Cardiac fibroblast (primary cell): ENCODE results near the gene SFXN5.

ENCODE experiments used
- DNase-seq, 2 donors: peaks; one replicate each; pipeline versions ENCODE4 v3.0.0 to v3.0.0-alpha.2; 2010; ENCODE audit warnings: low read depth in 2 of 2
- H3K4me3 ChIP-seq, 2 donors: replicated peaks in 1 of 2; 1 replicate in 1 of 2; 2 replicates in 1 of 2; pipeline ENCODE4 v1.5.1; 2011; ENCODE audit warnings: low read depth in 2 of 2, low read length in 2 of 2, mild to moderate bottlenecking in 2 of 2, moderate library complexity in 1 of 2
- TF ChIP-seq, protein P1 (sequence below): IDR thresholded peaks from one replicate; pipeline ENCODE4 v1.5.1; 2011; ENCODE audit warnings: low read depth, mild to moderate bottlenecking, low read length, inconsistent platforms

SFXN5 gene

DNA sequence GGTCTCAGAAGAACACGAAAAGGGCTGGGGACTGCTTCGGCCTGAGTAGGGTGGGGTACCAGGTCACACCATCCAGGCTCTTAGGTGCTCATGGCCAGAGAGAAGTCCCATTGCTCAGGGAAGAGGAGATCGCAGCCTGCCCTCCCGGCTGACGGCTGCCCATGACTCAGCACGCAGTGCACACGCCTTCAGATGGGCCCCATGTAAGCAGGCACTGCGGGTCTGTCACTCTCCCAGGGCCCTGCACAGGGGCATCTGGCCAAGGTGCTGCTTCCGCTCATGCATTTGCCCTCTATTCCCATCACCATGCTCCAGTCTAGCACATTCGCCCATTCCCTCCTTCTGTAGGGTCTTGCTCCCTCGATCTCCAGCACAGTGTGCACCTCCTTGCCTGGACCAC lies 34.7 kb downstream of the SFXN5 start:
- DNase-seq, result no peak
- TF ChIP-seq, protein P1, sequence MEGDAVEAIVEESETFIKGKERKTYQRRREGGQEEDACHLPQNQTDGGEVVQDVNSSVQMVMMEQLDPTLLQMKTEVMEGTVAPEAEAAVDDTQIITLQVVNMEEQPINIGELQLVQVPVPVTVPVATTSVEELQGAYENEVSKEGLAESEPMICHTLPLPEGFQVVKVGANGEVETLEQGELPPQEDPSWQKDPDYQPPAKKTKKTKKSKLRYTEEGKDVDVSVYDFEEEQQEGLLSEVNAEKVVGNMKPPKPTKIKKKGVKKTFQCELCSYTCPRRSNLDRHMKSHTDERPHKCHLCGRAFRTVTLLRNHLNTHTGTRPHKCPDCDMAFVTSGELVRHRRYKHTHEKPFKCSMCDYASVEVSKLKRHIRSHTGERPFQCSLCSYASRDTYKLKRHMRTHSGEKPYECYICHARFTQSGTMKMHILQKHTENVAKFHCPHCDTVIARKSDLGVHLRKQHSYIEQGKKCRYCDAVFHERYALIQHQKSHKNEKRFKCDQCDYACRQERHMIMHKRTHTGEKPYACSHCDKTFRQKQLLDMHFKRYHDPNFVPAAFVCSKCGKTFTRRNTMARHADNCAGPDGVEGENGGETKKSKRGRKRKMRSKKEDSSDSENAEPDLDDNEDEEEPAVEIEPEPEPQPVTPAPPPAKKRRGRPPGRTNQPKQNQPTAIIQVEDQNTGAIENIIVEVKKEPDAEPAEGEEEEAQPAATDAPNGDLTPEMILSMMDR, result no peak
- H3K4me3 ChIP-seq, result no peak overlapping the region

DNA sequence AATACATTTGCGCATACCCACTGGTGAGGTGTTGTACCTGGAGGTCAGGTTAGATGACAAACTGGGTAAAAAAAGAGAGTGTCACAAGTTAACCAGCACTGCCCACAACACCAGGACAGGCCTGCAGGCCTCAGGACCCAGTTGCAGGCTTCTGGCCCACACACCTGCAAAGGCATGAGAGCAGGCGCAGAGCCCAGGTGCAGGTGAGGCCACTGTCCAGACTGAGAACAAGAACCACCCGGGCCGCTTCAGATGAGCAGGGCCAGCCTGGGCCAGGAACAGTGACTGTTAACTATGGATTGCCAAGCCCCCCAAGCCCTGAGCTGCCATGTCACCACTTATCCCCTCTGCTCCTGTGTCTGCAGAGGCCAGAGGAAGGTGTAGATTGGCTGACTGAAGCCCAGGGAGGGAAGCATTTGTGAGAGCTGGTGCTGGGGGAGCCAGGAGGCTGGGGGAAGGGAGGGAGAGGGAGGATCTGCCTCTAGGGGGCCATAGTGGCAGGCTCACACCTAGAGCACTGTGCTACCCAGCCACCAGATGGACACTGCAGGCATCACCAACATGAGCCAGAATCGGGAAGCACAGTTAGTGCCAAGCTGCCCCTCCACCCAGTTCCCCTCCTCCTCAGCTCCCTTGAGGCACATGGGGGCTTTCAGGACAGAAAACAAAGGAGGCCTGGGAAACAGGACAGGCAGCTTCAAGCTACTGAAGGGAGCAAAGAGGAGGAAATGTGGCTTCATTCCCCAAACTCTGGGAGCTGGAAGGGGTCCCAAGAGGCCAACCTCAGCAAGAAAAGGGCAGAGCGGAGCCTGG lies 35.4 kb downstream of the SFXN5 start:
- TF ChIP-seq, protein P1, result no peak
- H3K4me3 ChIP-seq, result no peak overlapping the region
- DNase-seq, result no peak

- no peak for DNase-seq
- H3K4me3 ChIP-seq, result no peak overlapping the region
Observed at GRCh38 chr2:73034661-73035375, 36.7 kb downstream of the SFXN5 start.

GRCh38 chr2:73033766-73034381 lies 37.6 kb downstream of the SFXN5 start:
- DNase-seq, result no peak
- H3K4me3 ChIP-seq, result no peak overlapping the region
- TF ChIP-seq, protein P1, result no peak

More at GRCh38 chr2:73034661-73035375, 36.7 kb downstream of the SFXN5 start:
- TF ChIP-seq, protein P1, result no peak

GRCh38 chr2:73033142-73033765 lies 38.3 kb downstream of the SFXN5 start:
- DNase-seq, result no peak
- H3K4me3 ChIP-seq, result no peak overlapping the region
- TF ChIP-seq, protein P1, result no peak

DNA sequence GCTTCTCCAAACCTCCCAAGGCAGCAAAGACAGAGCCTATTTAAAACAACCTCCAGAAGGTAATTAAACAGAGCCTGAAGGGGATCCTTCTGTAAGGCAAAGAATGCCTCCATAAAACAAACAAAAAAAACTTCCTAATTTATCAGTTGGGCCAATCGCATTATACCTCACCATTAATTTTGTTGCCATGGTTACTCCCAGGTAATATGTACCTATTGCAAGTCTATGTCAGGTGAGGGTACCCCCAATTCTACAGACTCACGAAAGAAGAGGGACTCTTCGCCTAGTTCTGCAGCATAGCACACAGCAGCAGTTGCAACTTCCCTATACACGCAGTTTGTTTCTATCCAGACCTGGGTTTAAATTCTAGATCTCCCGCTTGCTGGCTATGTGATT lies 38.8 kb downstream of the SFXN5 start:
- TF ChIP-seq, protein P1, result no peak
- H3K4me3 ChIP-seq, result no peak overlapping the region
- no peak for DNase-seq
